ENCODE results near the gene SCN8A.
"Not testable (repeated sequence)": the region's sequence is repeated elsewhere in the genome, so short reads cannot be mapped to it uniquely, and the experiment has no call there.

The SCN8A gene

DNA sequence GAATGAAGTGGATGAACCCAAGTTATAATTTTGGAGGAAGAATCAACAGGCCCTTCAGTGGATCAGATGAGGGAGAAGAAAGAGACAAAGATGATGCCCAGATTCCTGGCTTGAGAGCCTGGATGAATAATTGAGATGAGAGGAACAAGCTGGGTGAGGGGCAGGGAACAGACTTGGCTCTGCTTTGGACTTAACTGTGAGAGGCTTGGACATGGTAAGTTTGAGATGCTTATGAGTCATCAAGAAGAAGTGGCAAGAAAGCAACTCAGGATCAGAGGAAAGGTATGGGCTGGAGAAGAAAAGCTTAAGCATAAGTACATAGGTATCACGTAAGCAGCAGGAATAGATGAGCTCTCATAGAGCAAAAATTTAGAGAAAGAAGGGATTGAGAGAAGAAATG is 202.2 kb downstream of the SCN8A start:
- Histone ChIP-seq H3K9ac (ENCODE audit: low read length in 5 of 5) (no peak overlapping the region), H3K27me3 (ENCODE audit: control insufficient read depth in 5 of 5, insufficient read depth in 4 of 5, low read length in 5 of 5) (peaks cover 0 to 4% (median 0%) of the 10 kb centered on the region in 5 donors), H3K9me3 (ENCODE audit: control insufficient read depth in 5 of 5, low read length in 5 of 5) (no peaks in the 10 kb centered on the region), H3K4me3 (ENCODE audit: low read depth in 1 of 5, low read length in 5 of 5) (no peak overlapping the region), H3K36me3 (ENCODE audit: control insufficient read depth in 5 of 5, insufficient read depth in 5 of 5, low read length in 5 of 5) (no peaks in the 10 kb centered on the region), H3K27ac (ENCODE audit: low read depth, low read length) (no peak overlapping the region), H3K4me1 (ENCODE audit: control insufficient read depth in 5 of 5, insufficient read depth in 5 of 5, low read length in 5 of 5) (no peaks in the 10 kb centered on the region)

DNA sequence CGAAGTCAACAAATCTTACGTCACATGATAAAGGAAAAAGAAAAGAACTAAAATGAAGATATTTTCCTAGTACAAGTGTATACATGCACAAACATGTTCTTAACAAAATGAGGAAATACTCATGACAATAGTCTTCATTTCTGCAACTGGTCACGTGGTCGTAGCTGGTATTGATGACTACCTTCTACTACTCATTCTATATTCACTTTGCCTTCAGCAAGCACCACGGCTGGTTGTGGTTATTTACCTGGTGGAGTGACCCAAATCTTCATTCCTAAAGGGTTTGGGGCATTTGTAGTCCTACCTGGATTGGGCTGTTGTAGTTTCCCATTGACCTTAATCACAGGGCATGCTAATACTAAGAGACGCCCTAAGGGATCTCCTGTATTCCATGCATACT is 206.3 kb downstream of the SCN8A start:
- Histone ChIP-seq H3K4me1 (ENCODE audit: control insufficient read depth in 5 of 5, insufficient read depth in 5 of 5, low read length in 5 of 5) (no peaks in the 10 kb centered on the region), H3K4me3 (ENCODE audit: low read depth in 1 of 5, low read length in 5 of 5) (no peak overlapping the region), H3K9me3 (ENCODE audit: control insufficient read depth in 5 of 5, low read length in 5 of 5) (no peaks in the 10 kb centered on the region), H3K27me3 (ENCODE audit: control insufficient read depth in 5 of 5, insufficient read depth in 4 of 5, low read length in 5 of 5) (no peaks in the 10 kb centered on the region), H3K9ac (ENCODE audit: low read length in 5 of 5) (no peak overlapping the region), H3K27ac (ENCODE audit: low read depth, low read length) (no peak overlapping the region), H3K36me3 (ENCODE audit: control insufficient read depth in 5 of 5, insufficient read depth in 5 of 5, low read length in 5 of 5) (no peaks in the 10 kb centered on the region)

DNA sequence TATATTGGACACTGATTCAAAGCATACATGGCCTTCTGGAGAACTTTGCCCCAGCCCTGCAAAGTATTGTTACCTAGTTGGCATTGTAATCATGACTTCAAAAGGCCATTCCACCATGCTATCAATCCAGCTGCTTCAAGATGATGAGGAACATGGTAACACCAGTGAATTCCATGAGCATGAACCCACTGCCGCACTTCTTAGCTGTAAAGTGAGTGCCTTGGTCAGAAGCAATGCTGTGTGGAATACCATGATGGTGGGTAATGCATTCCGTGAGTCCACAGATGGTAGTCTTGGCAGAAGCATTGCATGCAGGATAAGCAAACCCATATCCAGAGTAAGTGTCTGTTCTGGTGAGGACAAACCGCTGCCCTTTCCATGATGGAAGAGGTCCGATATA is 207.0 kb downstream of the SCN8A start:
- not testable (repeated sequence) for H3K36me3 ChIP-seq (ENCODE audit: control insufficient read depth in 5 of 5, insufficient read depth in 5 of 5, low read length in 5 of 5); H3K4me3 ChIP-seq (ENCODE audit: low read depth in 1 of 5, low read length in 5 of 5); H3K9ac ChIP-seq (ENCODE audit: low read length in 5 of 5); H3K9me3 ChIP-seq (ENCODE audit: control insufficient read depth in 5 of 5, low read length in 5 of 5); H3K27me3 ChIP-seq (ENCODE audit: control insufficient read depth in 5 of 5, insufficient read depth in 4 of 5, low read length in 5 of 5); H3K4me1 ChIP-seq (ENCODE audit: control insufficient read depth in 5 of 5, insufficient read depth in 5 of 5, low read length in 5 of 5); H3K27ac ChIP-seq (ENCODE audit: low read depth, low read length)

DNA sequence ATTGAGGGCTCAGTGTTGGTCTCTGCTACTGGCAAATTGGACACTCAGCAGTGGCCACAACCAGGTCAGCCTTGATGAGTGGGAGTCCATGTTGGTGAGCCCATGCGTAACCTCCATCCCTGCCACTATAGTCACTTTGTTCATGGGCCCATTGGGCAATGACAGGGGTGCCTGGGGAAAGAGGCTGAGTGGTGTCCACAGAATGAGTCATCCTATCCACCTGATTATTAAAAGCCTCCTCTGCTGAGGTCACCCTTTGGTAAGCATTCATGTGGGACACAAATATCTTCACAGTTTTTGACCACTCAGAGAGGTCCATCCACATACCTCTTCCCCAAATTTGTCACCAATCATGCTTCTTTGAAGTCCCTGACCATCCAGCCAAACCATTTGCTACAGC is 207.5 kb downstream of the SCN8A start:
- H3K27ac ChIP-seq (ENCODE audit: low read depth, low read length) = no peak overlapping the region
- no peaks in the 10 kb centered on the region for H3K36me3 ChIP-seq (ENCODE audit: control insufficient read depth in 5 of 5, insufficient read depth in 5 of 5, low read length in 5 of 5)
- no peaks in the 10 kb centered on the region for H3K9me3 ChIP-seq (ENCODE audit: control insufficient read depth in 5 of 5, low read length in 5 of 5)
- H3K4me3 ChIP-seq (ENCODE audit: low read depth in 1 of 5, low read length in 5 of 5) = no peak overlapping the region
- H3K27me3 ChIP-seq (ENCODE audit: control insufficient read depth in 5 of 5, insufficient read depth in 4 of 5, low read length in 5 of 5) = no peaks in the 10 kb centered on the region
- H3K4me1 ChIP-seq (ENCODE audit: control insufficient read depth in 5 of 5, insufficient read depth in 5 of 5, low read length in 5 of 5) = no peaks in the 10 kb centered on the region
- H3K9ac ChIP-seq (ENCODE audit: low read length in 5 of 5) = no peak overlapping the region

DNA sequence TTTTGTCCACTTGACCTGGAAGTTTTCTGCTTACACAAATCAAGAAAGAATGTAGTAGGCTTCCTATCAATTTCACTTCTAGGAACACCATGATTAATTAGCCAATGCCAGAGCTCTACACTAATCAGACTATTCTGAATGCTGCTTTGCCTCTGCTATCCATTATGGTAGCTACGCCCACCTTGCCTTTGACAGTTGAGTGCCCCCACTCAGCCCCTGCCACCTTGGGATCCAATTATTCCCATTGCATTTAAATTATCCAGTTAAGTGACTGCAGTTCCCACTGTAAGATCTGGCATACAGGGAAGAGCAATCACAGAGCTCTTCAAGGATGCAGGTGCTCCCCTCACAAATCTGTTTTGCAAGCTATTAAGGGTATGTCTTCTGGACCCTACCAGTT is 210.0 kb downstream of the SCN8A start:
- H3K27ac ChIP-seq (ENCODE audit: low read depth, low read length) = no peak overlapping the region
- no peak overlapping the region for H3K9ac ChIP-seq (ENCODE audit: low read length in 5 of 5)
- no peaks in the 10 kb centered on the region for H3K9me3 ChIP-seq (ENCODE audit: control insufficient read depth in 5 of 5, low read length in 5 of 5)
- H3K4me1 ChIP-seq (ENCODE audit: control insufficient read depth in 5 of 5, insufficient read depth in 5 of 5, low read length in 5 of 5) = no peaks in the 10 kb centered on the region
- no peaks in the 10 kb centered on the region for H3K27me3 ChIP-seq (ENCODE audit: control insufficient read depth in 5 of 5, insufficient read depth in 4 of 5, low read length in 5 of 5)
- no peaks in the 10 kb centered on the region for H3K36me3 ChIP-seq (ENCODE audit: control insufficient read depth in 5 of 5, insufficient read depth in 5 of 5, low read length in 5 of 5)
- no peak overlapping the region for H3K4me3 ChIP-seq (ENCODE audit: low read depth in 1 of 5, low read length in 5 of 5)

DNA sequence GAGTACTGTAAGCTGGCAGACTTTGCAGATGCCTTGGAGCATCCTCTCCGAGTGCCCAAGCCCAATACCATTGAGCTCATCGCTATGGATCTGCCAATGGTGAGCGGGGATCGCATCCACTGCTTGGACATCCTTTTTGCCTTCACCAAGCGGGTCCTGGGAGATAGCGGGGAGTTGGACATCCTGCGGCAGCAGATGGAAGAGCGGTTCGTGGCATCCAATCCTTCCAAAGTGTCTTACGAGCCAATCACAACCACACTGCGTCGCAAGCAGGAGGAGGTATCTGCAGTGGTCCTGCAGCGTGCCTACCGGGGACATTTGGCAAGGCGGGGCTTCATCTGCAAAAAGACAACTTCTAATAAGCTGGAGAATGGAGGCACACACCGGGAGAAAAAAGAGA is 215.9 kb downstream of the SCN8A start:
- no peaks in the 10 kb centered on the region for H3K36me3 ChIP-seq (ENCODE audit: control insufficient read depth in 5 of 5, insufficient read depth in 5 of 5, low read length in 5 of 5)
- no peaks in the 10 kb centered on the region for H3K9me3 ChIP-seq (ENCODE audit: control insufficient read depth in 5 of 5, low read length in 5 of 5)
- H3K27me3 ChIP-seq (ENCODE audit: control insufficient read depth in 5 of 5, insufficient read depth in 4 of 5, low read length in 5 of 5) = no peaks in the 10 kb centered on the region
- H3K9ac ChIP-seq (ENCODE audit: low read length in 5 of 5) = no peak overlapping the region
- H3K27ac ChIP-seq (ENCODE audit: low read depth, low read length) = no peak overlapping the region
- no peak overlapping the region for H3K4me3 ChIP-seq (ENCODE audit: low read depth in 1 of 5, low read length in 5 of 5)
- H3K4me1 ChIP-seq (ENCODE audit: control insufficient read depth in 5 of 5, insufficient read depth in 5 of 5, low read length in 5 of 5) = no peaks in the 10 kb centered on the region

DNA sequence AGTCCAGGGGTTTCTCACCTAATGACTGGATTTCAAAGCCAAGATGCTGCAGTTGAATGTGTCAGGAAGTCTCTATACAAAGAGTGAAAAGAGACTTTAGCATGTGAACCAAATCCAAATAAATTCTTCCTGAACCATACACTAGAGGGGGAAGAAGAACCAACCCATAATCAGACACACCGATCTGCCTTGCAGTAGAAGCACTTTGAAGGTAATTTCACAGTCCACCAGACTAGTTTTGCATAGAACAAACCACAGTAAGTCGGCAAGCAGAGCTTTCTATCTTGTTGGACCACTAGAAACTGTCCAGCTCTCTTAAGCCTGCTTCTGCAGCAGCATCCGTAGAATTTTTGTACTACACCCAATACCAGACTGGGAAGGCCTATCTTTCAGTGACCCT is 218.2 kb downstream of the SCN8A start:
- Histone ChIP-seq H3K4me1 (ENCODE audit: control insufficient read depth in 5 of 5, insufficient read depth in 5 of 5, low read length in 5 of 5) (peaks cover 0 to 8% (median 7%) of the 10 kb centered on the region in 5 donors), H3K9me3 (ENCODE audit: control insufficient read depth in 5 of 5, low read length in 5 of 5) (no peaks in the 10 kb centered on the region), H3K4me3 (ENCODE audit: low read depth in 1 of 5, low read length in 5 of 5) (no peak overlapping the region), H3K27me3 (ENCODE audit: control insufficient read depth in 5 of 5, insufficient read depth in 4 of 5, low read length in 5 of 5) (no peaks in the 10 kb centered on the region), H3K27ac (ENCODE audit: low read depth, low read length) (no peak overlapping the region), H3K9ac (ENCODE audit: low read length in 5 of 5) (no peak overlapping the region), H3K36me3 (ENCODE audit: control insufficient read depth in 5 of 5, insufficient read depth in 5 of 5, low read length in 5 of 5) (no peaks in the 10 kb centered on the region)

DNA sequence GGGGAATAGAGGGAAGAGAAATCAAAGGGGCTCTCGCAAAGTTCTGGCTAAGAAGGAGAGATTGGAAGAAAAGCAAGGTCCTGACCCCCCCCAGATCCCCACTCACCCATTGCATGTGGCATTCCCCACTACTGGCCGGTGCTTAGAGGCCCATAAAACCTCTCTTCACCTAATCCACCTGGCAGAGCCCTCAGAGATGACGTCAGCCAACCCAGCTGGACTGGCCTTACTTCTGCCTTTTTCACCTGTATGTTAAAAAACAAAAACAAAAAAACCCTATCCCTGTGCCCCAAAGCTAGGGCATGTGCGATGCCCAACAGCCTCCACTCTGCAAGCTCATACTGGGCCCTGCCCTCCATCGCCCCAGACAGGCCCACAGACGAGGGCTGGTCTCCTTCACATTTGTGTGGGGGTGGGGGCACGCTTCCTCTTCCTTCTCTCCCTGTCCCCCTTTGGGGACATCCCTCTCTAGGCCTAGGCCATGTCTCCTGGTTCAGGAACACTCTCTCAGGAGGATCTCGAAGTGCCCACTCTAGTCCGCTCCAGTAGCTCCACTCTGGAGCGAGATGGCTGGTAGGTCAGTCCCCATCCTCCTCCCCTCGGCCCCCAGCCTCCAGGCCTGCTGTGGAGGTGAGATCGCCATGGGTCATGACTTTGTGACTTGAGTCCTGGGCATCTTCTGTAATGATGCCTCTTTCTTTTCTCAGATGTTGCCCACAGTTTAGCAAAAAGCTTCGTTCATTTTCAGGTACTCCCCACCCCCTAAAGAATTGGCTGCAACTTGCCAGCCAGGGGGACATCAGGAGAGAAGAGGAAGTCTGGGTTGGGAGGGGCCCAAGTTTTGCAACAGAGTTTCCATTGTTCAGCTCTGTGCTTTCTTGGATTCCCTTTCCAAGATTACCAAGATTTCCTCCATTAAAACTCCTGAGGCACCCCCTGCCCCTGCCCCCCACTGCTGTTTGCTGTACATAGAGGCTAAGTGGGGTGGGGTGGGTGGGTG is 220.5 kb downstream of the SCN8A start:
- no peaks in the 10 kb centered on the region for H3K9me3 ChIP-seq (ENCODE audit: control insufficient read depth in 5 of 5, low read length in 5 of 5)
- no peaks in the 10 kb centered on the region for H3K27me3 ChIP-seq (ENCODE audit: control insufficient read depth in 5 of 5, insufficient read depth in 4 of 5, low read length in 5 of 5)
- no peak overlapping the region for H3K9ac ChIP-seq (ENCODE audit: low read length in 5 of 5)
- no peaks in the 10 kb centered on the region for H3K36me3 ChIP-seq (ENCODE audit: control insufficient read depth in 5 of 5, insufficient read depth in 5 of 5, low read length in 5 of 5)
- no peak overlapping the region for H3K27ac ChIP-seq (ENCODE audit: low read depth, low read length)
- peaks cover 0 to 19% (median 17%) of the 10 kb centered on the region in 5 donors for H3K4me1 ChIP-seq (ENCODE audit: control insufficient read depth in 5 of 5, insufficient read depth in 5 of 5, low read length in 5 of 5)
- no peak overlapping the region for H3K4me3 ChIP-seq (ENCODE audit: low read depth in 1 of 5, low read length in 5 of 5)

DNA sequence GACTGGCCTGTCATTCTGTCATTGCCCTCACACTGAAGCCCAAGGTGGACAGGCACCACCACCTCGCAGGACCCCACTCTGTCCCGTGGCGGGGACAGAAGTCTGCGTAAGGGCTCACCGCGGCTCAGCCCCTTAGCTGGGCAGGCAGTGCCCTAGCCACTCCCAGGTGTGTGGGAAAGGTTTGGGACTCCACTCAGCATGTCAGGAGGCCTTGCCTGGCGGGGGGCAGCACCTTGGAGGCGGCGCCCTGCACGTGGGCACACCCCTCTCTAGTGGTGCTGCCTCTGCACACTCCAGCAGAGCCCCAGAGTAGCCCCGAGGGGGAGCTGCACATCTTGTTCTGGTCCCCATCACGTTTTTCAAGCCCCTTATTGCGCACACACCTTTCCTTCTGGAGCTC is 221.8 kb downstream of the SCN8A start:
- Histone ChIP-seq H3K4me1 (ENCODE audit: control insufficient read depth in 5 of 5, insufficient read depth in 5 of 5, low read length in 5 of 5) (peaks cover 0 to 19% (median 17%) of the 10 kb centered on the region in 5 donors), H3K4me3 (ENCODE audit: low read depth in 1 of 5, low read length in 5 of 5) (no peak overlapping the region), H3K9ac (ENCODE audit: low read length in 5 of 5) (no peak overlapping the region), H3K36me3 (ENCODE audit: control insufficient read depth in 5 of 5, insufficient read depth in 5 of 5, low read length in 5 of 5) (no peaks in the 10 kb centered on the region), H3K27ac (ENCODE audit: low read depth, low read length) (no peak overlapping the region), H3K9me3 (ENCODE audit: control insufficient read depth in 5 of 5, low read length in 5 of 5) (no peaks in the 10 kb centered on the region), H3K27me3 (ENCODE audit: control insufficient read depth in 5 of 5, insufficient read depth in 4 of 5, low read length in 5 of 5) (no peaks in the 10 kb centered on the region)

DNA sequence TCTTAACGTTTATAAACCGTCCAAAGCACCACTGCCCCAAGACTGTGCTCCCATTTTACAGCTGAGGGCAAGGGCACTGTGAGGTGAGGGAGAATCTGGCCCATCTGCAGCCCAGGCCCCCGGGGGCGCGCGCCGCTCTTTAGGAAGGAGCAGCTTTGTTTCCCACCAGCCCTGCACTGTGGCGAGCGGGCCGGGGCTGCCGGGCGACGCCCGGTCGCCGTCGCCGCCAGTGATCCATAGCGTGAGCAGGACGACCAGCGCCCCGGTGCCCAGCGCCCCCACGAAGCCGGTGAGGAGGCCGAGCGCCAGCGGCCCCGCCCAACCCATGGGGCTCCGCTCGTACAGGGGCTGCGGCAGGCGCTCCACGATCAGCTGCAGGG is 222.9 kb downstream of the SCN8A start:
- no peak overlapping the region for H3K27ac ChIP-seq (ENCODE audit: low read depth, low read length)
- H3K36me3 ChIP-seq (ENCODE audit: control insufficient read depth in 5 of 5, insufficient read depth in 5 of 5, low read length in 5 of 5) = no peaks in the 10 kb centered on the region
- H3K9ac ChIP-seq (ENCODE audit: low read length in 5 of 5) = peak overlapping the region in 4 of 5 donors; percentile 11 to 68 (median 54)
- peaks cover 0 to 22% (median 17%) of the 10 kb centered on the region in 5 donors for H3K4me1 ChIP-seq (ENCODE audit: control insufficient read depth in 5 of 5, insufficient read depth in 5 of 5, low read length in 5 of 5)
- no peaks in the 10 kb centered on the region for H3K9me3 ChIP-seq (ENCODE audit: control insufficient read depth in 5 of 5, low read length in 5 of 5)
- H3K27me3 ChIP-seq (ENCODE audit: control insufficient read depth in 5 of 5, insufficient read depth in 4 of 5, low read length in 5 of 5) = no peaks in the 10 kb centered on the region
- H3K4me3 ChIP-seq (ENCODE audit: low read depth in 1 of 5, low read length in 5 of 5) = peak overlapping the region in 4 of 5 donors; percentile 53 to 75 (median 66)
